AG09309 (cell line): ENCODE results near the gene HOXD4.
A peak's percentile ranks its signal among the peaks of the same experiment; 100 is the strongest.

ENCODE experiments used
- DNase-seq: peaks from one replicate; pipeline ENCODE4 v3.0.0-alpha.2; 2010; ENCODE audit warnings: low read depth
- H3K4me3 ChIP-seq: 2 replicates; pipeline ENCODE4 v1.5.1; 2011; ENCODE audit warnings: mild to moderate bottlenecking, low read depth, low read length, moderate library complexity; ENCODE audit not compliant: control insufficient read depth
- CTCF ChIP-seq: IDR thresholded peaks from 2 replicates; pipeline ENCODE4 v1.5.1; 2011; ENCODE audit warnings: mild to moderate bottlenecking, low read depth, low read length, inconsistent platforms; ENCODE audit not compliant: insufficient read depth, control insufficient read depth; ENCODE audit errors: missing control alignments

Gene HOXD4

DNA sequence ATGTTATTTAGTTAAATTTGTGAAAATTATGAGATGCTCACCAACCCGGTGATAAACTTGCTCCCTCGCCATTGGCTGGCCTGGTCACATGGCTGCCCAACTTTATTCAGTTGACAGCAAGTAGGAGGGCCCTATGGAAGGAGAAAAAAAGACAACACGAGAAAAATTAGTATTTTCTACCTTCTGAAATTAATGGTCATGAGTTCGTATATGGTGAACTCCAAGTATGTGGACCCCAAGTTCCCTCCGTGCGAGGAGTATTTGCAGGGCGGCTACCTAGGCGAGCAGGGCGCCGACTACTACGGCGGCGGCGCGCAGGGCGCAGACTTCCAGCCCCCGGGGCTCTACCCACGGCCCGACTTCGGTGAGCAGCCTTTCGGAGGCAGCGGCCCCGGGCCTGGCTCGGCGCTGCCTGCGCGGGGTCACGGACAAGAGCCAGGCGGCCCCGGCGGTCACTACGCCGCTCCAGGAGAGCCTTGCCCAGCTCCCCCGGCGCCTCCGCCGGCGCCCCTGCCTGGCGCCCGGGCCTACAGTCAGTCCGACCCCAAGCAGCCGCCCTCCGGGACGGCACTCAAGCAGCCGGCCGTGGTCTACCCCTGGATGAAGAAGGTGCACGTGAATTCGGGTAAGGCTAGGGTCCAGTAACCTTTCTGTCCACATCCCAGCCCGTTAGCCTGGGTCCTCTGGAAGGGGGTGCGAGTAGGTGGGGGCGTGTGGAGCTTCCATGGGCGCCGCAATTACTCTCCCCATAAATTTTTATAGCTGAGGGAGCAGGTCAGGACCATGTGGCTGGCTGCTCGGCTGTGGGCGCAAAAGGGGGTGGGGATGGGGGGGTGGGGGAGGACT lies at the start of gene HOXD4:
TSS of gene HOXD4 (plus strand) at position 109 of the 846 bp plus-strand sequence. CDS start at position 193, 84 bp downstream.
- H3K4me3 ChIP-seq, result no peak within 1 kb of the TSS
- no peak for DNase-seq
- no peak for TF ChIP-seq CTCF

DNA sequence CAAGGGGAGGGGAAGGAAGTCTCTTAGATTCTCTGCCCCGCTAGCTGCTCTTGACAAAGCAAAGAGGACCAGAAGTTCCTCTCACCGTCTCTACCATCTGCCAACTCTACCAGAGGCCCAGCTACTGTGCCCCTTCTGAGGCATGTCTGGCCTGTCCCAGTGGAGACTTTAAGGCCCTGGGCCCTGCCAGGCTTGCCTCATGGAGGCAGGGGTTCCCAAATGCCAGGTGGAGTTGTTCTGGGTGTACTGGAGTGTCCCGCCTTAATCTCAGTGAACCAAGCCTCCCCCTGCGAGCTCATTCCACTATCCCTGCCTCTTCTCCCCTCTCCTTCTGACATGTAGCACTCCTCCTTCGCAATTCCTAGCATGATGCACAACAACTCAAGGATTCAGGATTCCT lies 49.5 kb upstream of the HOXD4 start:
- TF ChIP-seq CTCF, result no peak
- DNase-seq, result no peak
- H3K4me3 ChIP-seq, result no peak overlapping the region

DNA sequence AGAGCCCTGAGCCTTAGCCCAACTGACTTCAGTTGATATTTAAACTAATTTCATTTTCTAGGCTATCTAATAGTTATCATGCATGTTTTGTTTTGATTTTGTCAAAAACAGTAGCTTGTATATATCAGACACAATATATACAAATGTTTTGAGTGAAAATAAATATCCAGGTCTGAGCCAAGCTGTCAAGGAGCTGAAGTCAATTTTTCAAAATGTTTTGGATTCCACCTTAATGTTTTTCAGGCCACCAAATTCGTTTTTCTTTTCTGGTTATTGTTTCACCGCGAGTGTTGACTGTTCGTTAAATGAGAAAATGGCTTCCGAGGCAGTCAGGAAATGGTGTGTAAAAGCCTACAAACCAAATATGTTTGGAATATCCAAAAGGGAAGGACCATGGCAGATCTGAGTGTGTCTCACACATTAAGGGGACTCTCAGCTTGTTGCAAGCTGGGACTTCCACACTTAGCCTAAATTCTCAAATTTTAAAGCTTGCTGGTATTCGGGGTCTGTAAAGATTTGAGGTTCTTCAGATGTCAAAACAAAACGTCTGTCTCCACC lies 49.0 kb upstream of the HOXD4 start:
- DNase-seq, result no peak
- H3K4me3 ChIP-seq, result no peak overlapping the region
- no peak for TF ChIP-seq CTCF

- TF ChIP-seq CTCF, result no peak
- DNase-seq, result no peak
- no peak overlapping the region for H3K4me3 ChIP-seq
These were observed 48.2 kb upstream of the HOXD4 start for GRCh38 chr2:176103194-176103593.

DNA sequence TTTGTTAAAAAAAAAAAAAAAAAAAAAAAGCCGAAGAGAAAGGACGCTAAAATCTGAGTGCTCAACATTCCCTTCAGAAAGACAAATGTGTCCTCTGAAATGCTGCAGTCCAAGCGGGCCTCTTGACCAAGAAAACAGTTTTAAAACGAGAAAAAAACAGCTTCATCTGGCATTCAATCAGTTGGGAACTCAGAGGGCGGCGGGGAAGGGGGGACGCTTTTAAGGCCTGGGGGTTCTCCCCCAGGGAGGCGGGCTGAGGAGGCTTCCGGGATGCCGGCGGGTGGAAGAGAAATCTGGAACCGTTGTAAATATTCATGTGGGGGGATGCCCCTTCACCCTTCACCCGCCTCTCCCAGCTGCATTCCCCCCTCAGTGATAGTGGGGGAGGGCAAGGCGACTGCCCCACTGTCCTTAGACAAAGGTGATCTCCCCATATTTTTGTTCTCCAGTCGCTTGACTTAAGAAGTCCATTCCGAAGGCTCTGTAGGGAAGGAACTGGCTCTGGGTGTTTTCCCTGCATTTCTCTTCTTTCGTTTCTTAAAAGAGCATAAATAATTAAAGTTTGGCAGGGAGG lies 47.5 kb upstream of the HOXD4 start:
- peak overlapping the region; percentile 91 for H3K4me3 ChIP-seq
- DNase-seq, result no peak
- TF ChIP-seq CTCF, result no peak

DNA sequence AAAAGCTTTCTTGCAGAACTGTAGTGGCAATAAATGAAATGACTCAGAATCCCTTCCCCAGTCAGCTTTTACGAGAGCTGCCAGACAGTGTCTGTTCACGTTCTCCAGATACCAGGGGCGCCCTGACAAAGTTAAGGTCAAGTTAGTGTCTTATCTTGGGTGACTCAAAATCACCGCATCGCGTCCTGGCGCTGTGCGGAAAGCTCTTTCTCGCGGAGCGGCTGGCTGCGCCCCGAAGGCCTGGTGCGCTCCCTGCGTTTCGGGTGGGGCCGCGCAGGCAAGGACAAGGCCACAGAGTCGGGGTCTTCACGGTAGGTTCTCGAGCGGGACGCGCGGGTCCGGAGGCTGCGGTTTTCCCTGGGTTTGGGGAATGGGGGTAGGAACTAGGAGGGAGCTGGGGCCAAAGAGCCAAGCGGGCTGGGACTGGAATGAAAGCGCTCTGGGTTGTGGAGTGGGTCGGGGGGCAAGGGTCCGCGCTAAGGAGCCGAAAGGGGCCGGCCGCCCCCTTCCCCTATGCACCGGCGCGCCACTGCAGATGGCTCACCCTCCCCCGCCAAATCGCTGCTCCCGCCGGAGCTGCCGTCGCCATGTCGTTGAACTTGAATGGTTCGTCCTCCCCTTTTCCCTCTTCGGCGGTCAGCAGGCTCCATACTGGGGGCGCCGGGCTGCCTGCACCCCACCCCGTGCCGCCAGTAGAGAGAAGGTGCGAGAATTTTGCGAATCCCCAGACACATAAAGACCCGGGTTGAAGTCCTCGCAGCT lies 46.9 kb upstream of the HOXD4 start:
- peak; percentile 78 for DNase-seq
- peak overlapping the region; percentile 91 for H3K4me3 ChIP-seq
- TF ChIP-seq CTCF, result no peak
